Rectal smooth muscle tissue (tissue), 1 donor: ENCODE data around the gene SMC1B.
A peak's percentile ranks its signal among the peaks of the same experiment; 100 is the strongest.
"Not testable (repeated sequence)": the region's sequence is repeated elsewhere in the genome, so short reads cannot be mapped to it uniquely, and the experiment has no call there.

Experiments
- H3K27ac ChIP-seq: one replicate; pipeline ENCODE4 v1.7.0; 2013; ENCODE audit warnings: low read depth, low read length, inconsistent platforms
- H3K27me3 ChIP-seq: one replicate; pipeline ENCODE4 v1.7.0; 2013; ENCODE audit warnings: low read length; ENCODE audit not compliant: control insufficient read depth, insufficient read depth
- H3K36me3 ChIP-seq: one replicate; pipeline ENCODE4 v1.7.0; 2013; ENCODE audit warnings: low read length; ENCODE audit not compliant: control insufficient read depth, insufficient read depth
- H3K4me1 ChIP-seq: one replicate; pipeline ENCODE4 v1.7.0; 2013; ENCODE audit warnings: low read length; ENCODE audit not compliant: control insufficient read depth, insufficient read depth
- H3K4me3 ChIP-seq: one replicate; pipeline ENCODE4 v1.7.0; 2013; ENCODE audit warnings: low read length
- H3K9ac ChIP-seq: one replicate; pipeline ENCODE4 v1.7.0; 2013; ENCODE audit warnings: low read length

The SMC1B gene

GRCh38 chr22:45308957-45309421 is 104.4 kb downstream of the SMC1B start:
- Histone ChIP-seq H3K4me3 (peak overlapping the region; percentile 73), H3K27ac (peak overlapping the region; percentile 72), H3K9ac (peak overlapping the region; percentile 42), H3K27me3 (no peaks in the 10 kb centered on the region), H3K36me3 (no peaks in the 10 kb centered on the region), H3K4me1 (no peaks in the 10 kb centered on the region)

GRCh38 chr22:45308391-45308956 is 104.9 kb downstream of the SMC1B start:
- H3K9ac ChIP-seq = no peak overlapping the region
- H3K27me3 ChIP-seq = no peaks in the 10 kb centered on the region
- no peaks in the 10 kb centered on the region for H3K4me1 ChIP-seq
- H3K36me3 ChIP-seq = no peaks in the 10 kb centered on the region
- no peak overlapping the region for H3K27ac ChIP-seq
- peak overlapping the region; percentile 73 for H3K4me3 ChIP-seq

DNA sequence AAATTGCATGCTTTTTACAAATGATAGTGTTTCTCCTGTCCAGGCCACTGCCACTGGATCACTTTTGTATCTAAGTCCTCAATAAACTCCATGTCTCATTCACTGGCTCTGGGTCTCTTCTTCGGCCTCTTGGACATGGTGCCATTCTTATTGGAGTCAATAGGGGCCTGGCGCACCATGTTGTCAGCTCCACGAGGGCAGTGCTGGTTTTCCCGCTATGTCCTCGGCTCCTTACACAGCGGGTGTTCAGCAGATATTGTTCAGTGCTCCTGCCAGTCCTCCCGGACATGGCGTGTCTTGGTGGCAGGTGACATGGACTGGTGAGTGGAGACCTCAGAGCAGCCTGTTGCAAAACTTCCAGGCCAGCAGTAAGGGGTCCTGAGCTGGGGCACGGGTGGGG is 107.3 kb downstream of the SMC1B start:
- H3K36me3 ChIP-seq = no peaks in the 10 kb centered on the region
- H3K27me3 ChIP-seq = no peaks in the 10 kb centered on the region
- H3K9ac ChIP-seq = no peak overlapping the region
- H3K4me3 ChIP-seq = no peak overlapping the region
- H3K4me1 ChIP-seq = no peaks in the 10 kb centered on the region
- no peak overlapping the region for H3K27ac ChIP-seq

DNA sequence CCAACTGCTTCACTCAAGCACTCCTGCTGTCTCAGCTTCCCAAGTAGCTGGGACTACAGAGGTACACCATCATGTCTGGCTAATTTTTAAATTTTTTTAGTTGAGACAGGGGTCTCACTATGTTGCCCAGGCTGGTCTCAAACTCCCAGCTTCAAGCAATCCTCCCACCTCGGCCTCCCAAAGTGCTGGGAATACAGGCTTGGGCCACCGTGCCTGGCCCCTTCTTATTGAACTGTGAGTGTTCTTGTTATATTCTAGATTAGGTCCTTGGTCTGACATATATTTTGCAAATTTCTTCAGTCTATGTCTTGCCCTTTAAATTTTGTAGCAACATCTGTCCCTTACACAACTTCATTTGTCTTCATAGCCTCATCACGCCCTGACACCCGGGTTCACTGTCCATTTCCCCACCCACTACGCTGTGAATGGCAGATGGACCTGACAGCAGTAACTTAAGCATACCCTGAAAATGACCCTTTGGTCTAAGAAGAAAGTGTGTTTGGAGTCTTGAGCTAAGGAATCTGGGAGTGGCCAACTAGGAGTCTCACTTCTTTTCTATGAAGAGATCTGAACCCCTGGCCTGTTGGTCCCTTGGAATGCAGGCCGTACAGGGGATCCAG is 107.8 kb downstream of the SMC1B start:
- no peak overlapping the region for H3K27ac ChIP-seq
- H3K9ac ChIP-seq = no peak overlapping the region
- H3K4me1 ChIP-seq = no peaks in the 10 kb centered on the region
- H3K27me3 ChIP-seq = no peaks in the 10 kb centered on the region
- no peak overlapping the region for H3K4me3 ChIP-seq
- H3K36me3 ChIP-seq = no peaks in the 10 kb centered on the region

GRCh38 chr22:45304971-45305370 is 108.4 kb downstream of the SMC1B start:
- H3K27me3 ChIP-seq = no peaks in the 10 kb centered on the region
- no peak overlapping the region for H3K27ac ChIP-seq

DNA sequence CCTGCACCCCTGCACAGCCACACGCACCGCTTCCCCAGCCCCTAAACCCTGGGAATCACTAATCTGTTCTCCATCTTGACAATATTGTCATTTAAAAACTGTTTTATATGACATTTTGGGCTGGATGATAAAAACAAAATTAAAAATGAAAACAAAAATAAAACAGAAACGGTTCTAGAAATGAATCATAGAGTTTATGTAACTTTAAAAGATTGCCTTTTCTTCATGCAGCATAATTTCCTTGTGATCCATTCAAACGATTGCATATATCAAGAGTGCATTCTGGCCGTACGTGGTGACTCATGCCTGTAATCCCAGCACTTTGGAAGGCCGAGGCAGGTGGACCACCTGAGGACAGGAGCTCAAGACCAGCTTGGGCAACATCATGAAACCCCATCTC is 110.2 kb downstream of the SMC1B start:
- H3K9ac ChIP-seq = no peak overlapping the region
- no peak overlapping the region for H3K4me3 ChIP-seq
- no peak overlapping the region for H3K27ac ChIP-seq
- no peaks in the 10 kb centered on the region for H3K4me1 ChIP-seq
- H3K36me3 ChIP-seq = no peaks in the 10 kb centered on the region
- H3K27me3 ChIP-seq = no peaks in the 10 kb centered on the region

More at GRCh38 chr22:45304971-45305370, 108.4 kb downstream of the SMC1B start:
- no peaks in the 10 kb centered on the region for H3K4me1 ChIP-seq
- no peak overlapping the region for H3K9ac ChIP-seq
- no peak overlapping the region for H3K4me3 ChIP-seq
- H3K36me3 ChIP-seq = no peaks in the 10 kb centered on the region

GRCh38 chr22:45302751-45303150 is 110.6 kb downstream of the SMC1B start:
- H3K9ac ChIP-seq = no peak overlapping the region
- no peak overlapping the region for H3K27ac ChIP-seq
- H3K4me3 ChIP-seq = no peak overlapping the region
- H3K36me3 ChIP-seq = no peaks in the 10 kb centered on the region
- H3K27me3 ChIP-seq = no peaks in the 10 kb centered on the region
- no peaks in the 10 kb centered on the region for H3K4me1 ChIP-seq

- no peak overlapping the region for H3K4me3 ChIP-seq
Measured at GRCh38 chr22:45298934-45299505, 114.4 kb downstream of the SMC1B start.

DNA sequence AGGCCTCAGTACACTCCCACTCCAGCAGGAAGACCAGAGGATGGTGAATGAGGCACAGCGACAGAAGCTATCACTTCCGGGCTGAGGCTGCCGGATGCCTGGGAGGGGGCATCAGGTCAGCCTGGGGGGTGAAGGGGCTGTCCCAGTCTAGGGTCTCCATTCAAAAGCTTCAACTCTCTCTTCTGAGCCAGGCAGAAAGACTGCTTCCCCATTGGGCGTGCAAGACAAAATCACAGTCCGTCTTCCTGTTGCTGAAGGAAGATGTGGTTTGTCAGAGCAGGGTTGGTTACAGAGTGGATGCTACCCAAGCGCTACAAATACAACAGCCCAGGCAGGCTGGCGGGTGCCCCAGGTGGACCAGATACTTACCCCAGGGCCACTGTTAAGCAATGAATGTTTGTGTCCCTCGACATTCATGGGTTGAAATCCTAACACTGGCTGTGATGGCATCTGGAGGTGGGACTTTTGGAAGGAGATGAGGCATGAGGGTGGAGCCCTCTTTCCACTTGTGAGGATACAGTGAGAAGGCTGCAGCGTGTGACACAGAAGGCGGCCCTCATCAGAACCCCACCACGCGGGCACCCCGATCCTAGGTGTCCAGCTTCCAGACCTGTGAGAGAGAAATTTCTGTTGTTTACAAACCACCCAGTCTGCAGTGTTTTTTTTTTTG is 116.6 kb downstream of the SMC1B start:
- Histone ChIP-seq H3K27me3 (no peaks in the 10 kb centered on the region), H3K9ac (no peak overlapping the region), H3K4me1 (no peaks in the 10 kb centered on the region), H3K4me3 (no peak overlapping the region), H3K27ac (no peak overlapping the region), H3K36me3 (no peaks in the 10 kb centered on the region)

More at GRCh38 chr22:45298934-45299505, 114.4 kb downstream of the SMC1B start:
- Histone ChIP-seq H3K27ac (no peak overlapping the region), H3K36me3 (no peaks in the 10 kb centered on the region), H3K27me3 (no peaks in the 10 kb centered on the region), H3K9ac (no peak overlapping the region), H3K4me1 (no peaks in the 10 kb centered on the region)

GRCh38 chr22:45295492-45295891 is 117.9 kb downstream of the SMC1B start:
- Histone ChIP-seq H3K4me1 (no peaks in the 10 kb centered on the region), H3K27me3 (no peaks in the 10 kb centered on the region), H3K9ac (no peak overlapping the region), H3K27ac (no peak overlapping the region), H3K4me3 (no peak overlapping the region), H3K36me3 (no peaks in the 10 kb centered on the region)

DNA sequence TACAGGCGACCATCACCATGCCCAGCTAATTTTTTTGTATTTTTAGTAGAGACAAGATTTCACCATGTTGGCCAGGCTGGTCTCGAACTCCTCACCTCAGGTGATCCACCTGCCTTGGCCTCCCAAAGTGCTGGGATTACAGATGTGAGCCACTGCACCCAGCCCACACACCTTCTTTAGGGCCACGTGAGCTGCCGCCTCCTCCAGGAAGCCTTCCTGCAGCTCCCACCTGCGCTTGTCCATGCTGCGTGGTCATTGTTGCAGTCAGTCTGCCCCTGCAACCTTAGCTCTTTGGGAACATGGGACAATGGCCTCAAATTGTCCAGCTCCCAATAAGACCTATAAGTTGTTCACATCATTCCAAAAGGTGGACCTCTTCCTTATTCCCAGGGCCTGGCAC is 118.4 kb downstream of the SMC1B start:
- not testable (repeated sequence) for H3K27ac ChIP-seq, H3K36me3 ChIP-seq, H3K9ac ChIP-seq, H3K4me1 ChIP-seq, H3K27me3 ChIP-seq, H3K4me3 ChIP-seq
